Measurements from ENCODE around the gene MSI2.

Gene MSI2

DNA sequence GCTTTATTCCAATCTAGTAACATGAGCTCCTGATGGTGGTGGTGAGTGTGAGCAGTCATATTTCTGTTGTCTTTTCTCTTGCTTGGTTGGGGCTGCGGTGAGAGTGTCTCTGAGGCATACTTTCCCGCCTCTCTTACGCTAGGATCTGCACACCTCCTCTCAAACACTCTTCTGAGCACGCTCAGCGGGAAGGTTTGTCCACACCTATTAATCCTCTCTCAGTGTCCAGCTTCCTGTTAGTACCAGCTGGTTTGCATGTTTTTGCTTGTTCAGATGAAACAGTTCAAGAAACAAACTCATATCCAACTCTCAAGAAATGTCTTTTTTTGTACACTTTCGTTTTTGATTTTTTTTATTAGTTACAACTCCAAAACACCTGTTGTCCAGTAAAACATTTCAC is 399.2 kb downstream of the MSI2 start:
- no peak for DNase-seq

DNA sequence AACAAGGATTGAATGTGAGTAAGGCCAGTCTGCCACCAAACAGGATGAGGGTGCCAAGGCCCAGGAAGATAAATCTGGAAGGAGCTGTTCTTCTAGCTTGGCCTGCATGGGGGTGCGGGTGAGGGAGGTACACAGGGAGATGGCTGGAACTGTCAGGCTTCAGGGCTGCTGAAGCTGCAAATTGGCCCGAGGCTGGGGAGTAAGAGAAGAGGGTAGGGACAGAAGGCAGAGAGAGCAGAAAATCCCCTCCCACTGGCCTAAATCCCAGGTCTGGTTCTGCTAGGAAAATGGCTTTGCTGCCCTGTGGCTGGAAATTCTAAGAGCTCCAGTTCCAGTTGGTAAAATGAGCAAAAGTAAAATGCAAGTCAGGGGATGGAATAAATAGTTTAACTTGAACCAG is 400.9 kb downstream of the MSI2 start:
- DNase-seq: no peak

DNA sequence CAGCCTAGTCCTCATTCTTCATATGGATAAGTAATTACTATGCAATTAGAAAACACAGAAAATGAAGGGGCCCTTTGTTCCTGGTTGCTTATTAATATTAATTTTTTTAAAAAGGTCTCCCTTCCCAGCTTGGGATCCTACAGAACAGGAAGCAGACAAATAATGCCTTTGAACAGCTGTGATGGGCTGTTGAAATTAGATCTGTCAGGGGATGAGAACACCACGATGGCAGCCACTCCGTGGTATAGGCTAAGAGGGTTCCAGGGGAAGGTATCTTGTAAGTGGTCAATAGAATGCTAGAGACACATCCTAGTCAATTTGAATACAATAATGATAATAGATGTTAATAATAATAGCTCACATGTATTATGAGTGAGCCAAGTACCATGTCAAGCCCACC is 405.7 kb downstream of the MSI2 start:
- DNase-seq: no peak

GRCh38 chr17:57662644-57663308 is 406.5 kb downstream of the MSI2 start:
- no peak for DNase-seq

GRCh38 chr17:57663326-57664070 is 407.2 kb downstream of the MSI2 start:
- no peak for DNase-seq

DNA sequence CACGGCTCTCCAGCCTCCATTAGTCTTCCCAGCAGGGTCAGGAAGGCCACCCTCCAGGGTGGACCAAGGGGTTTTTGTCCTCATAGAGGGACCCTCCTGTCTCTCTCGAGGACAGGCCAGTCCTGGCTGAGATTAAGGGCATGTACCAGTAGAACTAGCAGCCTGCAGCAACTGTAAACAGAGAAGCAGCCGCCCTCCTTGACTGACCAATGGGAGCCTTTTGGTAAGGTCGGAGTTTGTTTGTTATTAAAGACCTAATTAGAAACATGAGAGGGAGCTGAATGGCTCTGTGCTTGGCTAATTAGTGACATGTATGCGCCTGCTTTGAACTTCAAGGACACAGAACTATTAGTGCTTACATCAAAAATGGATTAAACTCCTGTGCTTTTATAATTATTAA is 408.8 kb downstream of the MSI2 start:
- no peak for DNase-seq

DNA sequence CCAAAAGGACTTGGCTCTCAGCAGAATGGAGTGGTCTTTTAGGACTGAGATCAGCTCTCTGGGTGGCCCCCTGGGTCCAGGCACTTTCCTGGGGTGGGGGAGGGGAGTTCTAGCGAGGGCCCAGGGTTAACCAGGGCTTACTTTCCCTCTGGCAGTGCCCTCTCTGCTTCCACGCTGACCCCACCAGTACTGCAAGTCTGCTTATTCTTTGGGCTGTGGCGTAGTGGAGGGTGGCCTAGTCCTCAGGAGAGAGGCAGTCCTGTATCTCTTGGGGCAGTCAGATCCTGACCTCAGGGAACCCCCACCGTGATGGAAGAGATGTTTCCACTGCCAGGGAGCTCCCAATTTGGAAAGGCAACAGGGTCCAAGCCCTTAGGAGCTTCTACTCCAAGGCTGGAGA is 409.4 kb downstream of the MSI2 start:
- DNase-seq: no peak

GRCh38 chr17:57666201-57666870 is 410.0 kb downstream of the MSI2 start:
- peak; percentile 35 for DNase-seq

DNA sequence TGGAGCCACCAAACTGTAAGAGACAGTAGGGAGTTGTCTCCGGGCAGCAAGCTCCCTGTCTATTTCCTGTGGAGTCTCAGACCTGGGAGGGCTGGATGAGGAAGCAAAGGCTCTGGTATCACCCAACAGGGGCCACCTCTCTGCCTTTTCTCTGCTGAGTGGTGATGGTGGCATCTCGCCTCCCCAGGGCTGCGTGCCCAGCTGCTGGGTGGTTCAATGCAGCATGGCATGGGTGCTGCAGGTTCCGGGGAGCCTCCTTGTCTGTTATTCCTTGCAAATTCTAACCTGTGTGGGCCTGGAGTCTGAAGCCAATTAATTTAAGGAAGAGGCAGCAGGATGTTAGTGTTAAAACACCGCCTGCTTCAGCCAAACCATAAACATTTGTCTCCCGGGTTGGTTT is 410.6 kb downstream of the MSI2 start:
- DNase-seq: peak; percentile 47

- DNase-seq: peak; percentile 39
Observed at GRCh38 chr17:57667461-57667923, 411.2 kb downstream of the MSI2 start.

- DNase-seq: peak; percentile 28
Observed at GRCh38 chr17:57668332-57668731, 412.0 kb downstream of the MSI2 start.

GRCh38 chr17:57669671-57670529 is 413.6 kb downstream of the MSI2 start:
- DNase-seq: peak; percentile 43

DNA sequence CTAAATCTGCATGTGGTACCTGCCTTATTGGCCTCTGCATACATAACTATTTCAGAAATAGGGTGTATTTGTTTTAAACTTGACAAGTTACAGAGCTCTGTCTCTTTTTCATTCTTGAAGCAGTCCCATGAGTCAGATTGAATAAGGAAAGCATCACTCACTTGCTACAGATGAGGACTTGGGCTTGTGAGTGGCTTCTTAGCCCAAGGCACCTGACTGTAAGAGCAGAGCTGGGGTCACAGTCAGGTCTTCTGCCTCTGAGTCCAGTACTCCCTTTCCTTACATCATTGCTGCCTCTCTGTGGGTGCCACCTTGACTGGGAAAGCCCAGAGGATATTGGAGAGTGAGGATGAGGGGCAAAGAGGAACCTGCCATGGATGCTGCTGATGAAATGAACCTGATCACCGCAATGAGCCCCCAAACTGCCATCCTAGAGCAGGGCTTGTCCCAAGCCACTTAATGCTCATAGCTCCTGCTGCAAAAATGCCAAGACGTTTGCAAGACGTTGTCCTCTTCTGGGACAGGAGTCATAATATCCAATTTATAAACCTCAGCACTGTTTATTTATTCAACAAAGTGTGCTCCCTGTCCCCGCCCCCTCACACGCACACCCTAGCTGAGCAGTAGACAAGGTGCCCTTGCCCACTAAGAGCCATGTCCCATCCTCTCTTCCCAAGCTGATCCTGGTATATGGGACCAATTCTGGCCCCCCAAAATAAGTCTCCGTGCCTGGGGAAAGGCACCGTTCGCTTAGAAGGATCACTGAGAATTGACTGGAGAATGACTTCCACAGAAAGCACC is 414.6 kb downstream of the MSI2 start:
- DNase-seq: peak; percentile 46

DNA sequence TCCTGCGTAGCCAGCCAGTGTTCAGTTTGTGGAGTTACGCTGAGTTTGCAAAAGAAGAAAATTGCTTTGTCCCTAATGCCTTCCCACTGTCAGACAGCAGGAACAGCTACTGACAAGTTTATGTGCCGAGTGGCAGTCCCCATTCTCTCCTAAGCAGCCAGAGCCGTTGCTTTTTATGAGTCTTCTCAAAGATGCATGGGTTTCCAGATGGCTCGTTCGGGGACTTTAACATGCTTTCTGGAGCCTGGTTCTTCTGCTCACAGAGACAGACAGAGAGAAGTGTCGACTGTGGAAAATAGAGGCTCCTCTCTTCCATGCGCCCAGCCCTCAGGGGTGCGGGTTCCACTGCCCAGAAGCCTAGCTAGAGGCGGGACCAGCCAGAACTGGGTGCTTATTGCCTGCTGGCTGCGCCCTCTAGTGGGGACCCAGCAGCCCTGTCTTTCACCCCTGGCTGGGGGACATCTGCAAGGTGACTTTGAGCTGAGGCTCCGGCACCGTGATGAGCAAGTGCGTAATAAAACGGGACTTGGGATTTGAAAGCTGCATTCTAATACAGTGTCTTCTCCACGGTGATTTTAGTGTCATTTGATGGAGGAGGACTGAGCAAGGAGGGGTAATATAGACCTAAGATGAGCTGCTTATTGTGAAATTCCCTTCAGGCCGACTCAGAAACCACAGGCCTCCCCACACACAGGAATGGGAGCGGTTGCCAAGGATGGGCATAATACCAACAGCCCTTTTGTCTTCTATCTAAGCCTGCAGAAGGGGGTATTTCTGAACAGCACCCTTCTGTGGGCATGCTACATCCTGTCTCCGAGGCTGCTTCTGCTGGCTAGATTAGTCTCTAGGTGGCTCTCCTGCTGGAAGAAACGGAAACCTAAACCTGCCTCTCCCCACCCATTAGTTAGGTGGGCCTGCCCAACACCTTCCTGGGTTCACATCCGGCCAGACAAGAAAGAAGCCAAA is 415.6 kb downstream of the MSI2 start:
- DNase-seq: peak; percentile 86

DNA sequence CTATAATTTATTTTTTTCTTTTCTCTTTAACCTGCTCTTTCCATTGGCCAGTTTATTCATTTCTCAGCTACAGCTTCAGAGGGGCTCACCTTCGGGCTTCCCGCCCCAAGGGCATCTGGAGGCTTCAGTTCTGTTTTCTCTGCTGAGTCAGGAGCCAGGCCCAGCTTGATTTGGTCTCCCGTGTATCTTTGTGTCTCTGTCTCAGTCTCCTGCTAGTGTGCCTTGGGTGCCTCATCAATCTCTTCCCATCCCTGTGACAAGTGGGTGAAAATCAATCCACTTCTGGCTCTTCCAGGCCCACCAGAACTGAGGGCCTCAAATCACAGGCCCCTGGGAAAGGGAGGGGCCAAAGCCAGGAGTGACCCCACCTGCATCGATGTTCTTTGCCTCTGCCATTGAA is 416.6 kb downstream of the MSI2 start:
- DNase-seq: peak; percentile 40

DNA sequence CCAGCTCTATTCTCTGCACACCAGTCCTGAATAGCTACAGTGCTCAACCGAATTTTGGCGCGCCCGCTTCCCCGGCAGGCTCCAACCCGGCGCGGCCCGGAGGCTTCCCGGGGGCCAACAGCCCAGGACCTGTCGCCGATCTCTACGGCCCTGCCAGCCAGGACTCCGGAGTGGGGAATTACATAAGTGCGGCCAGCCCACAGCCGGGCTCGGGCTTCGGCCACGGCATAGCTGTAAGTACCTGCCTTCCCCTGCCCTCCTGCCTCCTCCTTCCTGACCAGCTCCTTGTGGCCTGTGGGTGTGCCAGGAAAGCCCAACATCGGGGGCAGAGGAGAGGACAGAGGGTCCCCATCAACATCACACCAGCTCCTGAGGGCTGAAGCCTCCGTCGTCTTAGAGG is 418.6 kb downstream of the MSI2 start:
- DNase-seq: peak; percentile 42

DNA sequence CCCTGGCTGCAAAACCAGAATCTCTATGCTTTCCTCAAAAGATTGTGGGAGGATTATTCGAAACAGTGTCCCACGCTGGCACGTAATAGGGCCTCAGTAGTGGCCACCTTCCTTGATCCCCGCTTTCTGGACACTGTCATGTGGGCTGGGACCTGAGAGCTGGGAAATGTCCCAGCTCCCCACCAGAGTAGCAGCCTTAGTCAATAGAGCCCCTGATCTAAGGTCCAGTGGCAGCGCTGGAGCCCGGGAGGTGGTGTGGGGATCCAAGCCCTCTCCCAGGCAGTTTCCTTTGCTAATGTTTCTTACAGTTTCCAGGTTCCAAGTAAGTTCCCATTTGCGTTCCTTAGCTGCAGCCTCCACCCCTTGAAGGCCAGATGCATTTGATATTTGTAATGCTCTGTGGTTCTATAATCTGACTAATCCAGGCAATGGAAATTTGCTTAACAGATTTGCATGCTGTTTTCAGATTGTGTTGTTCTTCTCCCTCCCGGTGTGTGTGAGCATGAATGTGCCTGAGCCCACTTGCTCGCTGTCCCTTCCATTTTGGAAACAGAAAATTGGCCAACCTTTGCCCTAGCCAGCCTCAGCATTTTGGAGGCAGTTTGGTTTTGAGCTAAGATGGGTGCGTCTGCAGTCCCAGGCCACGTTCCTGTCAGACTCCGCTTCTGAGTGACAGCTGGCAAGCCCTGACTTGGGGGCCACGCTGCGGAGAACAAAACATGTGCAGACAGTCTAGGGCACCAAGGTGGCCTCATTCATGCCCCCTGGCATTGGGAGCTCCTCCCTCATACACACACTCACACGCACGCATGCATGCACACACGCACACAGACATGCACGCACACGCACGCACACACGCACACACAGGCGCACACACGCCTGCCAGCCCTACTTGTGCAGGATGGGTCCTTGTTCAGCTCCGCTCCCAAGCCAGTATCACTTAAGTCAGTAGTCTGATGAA is 419.4 kb downstream of the MSI2 start:
- DNase-seq: peak; percentile 26

DNA sequence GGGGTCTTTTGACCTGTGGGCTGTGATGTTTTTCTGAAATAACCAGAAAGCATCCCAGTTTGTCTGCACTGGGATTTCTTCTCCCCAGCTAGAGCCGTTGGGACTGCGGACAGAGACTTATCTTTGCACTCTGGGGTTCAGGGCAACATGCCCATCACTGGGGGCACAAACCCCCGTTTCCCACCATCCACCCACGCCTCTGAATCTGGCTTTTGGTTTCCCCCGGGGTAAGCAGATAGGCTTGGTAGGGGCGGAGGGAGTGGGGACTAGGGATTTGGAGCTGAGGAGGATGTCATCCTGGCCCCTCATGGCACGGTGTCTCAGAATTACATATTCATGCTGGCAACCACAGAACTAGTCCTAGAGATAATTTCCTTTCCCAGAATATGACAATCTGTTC is 420.2 kb downstream of the MSI2 start:
- peak; percentile 25 for DNase-seq

GRCh38 chr17:57677301-57677700 is 421.0 kb downstream of the MSI2 start:
- DNase-seq: peak; percentile 28

- peak; percentile 7 for DNase-seq
Observed at GRCh38 chr17:57677858-57678257, 421.5 kb downstream of the MSI2 start.
